ENCODE measurements around the gene LTBP2.

Gene LTBP2

DNA sequence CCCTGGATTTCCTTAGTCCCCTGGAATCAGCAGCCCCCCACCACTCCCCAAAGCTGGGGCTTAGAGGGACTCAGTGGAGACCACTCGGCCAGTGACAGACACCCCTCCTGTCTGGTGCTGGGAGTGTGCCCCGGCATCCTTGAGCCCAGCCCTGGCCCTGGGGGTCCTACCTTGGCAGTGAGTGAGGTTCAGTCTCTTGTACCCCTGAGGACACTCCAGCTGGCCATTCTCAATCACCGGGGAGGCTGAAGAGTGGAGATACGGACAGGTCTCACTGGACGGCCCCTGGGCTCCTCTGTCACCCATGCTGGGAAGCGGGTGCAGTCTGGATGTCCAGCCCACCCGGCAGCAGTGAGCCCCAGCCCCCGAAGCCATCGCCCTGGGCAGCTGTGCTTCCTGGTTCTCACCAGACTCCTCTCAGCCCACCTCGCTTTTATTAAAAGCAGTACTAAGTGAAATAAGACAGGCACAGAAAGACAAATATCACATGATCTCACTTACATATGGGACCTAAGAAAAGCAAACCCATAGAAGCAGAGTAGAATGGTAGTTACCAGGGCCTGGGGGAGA lies 76.2 kb downstream of the LTBP2 start:
- TF ChIP-seq CTCF (conservative IDR thresholded peaks at IDR 0.05; ENCODE audit: low read depth, low read length): no peak
- no peak for DNase-seq (ENCODE audit: low read depth)
- H3K4me3 ChIP-seq (ENCODE audit: low read length): no peak overlapping the region

GRCh38 chr14:74533576-74533975 lies 78.5 kb downstream of the LTBP2 start:
- no peak for TF ChIP-seq CTCF (conservative IDR thresholded peaks at IDR 0.05; ENCODE audit: low read depth, low read length)
- no peak for DNase-seq (ENCODE audit: low read depth)

DNA sequence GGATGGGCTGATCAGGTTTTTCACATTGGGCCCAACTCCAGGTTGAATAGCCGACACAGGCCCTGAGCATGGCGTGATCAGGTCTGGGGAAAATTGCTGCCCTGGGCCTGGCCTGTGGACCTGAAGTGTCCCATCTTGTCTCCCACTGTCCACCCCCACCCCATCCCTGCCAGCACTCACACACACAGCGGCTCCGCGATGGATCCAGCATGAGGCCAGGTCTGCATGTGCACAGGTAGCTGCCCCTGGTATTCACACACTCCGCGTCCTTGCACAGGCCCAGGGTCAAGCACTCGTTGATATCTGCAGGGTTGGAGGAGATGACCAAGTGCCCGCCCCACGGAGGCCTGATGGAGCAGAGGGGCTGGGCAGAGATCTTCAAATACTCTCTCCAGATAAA lies 79.8 kb downstream of the LTBP2 start:
- TF ChIP-seq CTCF (conservative IDR thresholded peaks at IDR 0.05; ENCODE audit: low read depth, low read length): no peak
- DNase-seq (ENCODE audit: low read depth): no peak
- no peak overlapping the region for H3K4me3 ChIP-seq (ENCODE audit: low read length)

More at GRCh38 chr14:74533576-74533975, 78.5 kb downstream of the LTBP2 start:
- no peak overlapping the region for H3K4me3 ChIP-seq (ENCODE audit: low read length)

- TF ChIP-seq CTCF (conservative IDR thresholded peaks at IDR 0.05; ENCODE audit: low read depth, low read length): peak; percentile 12
- no peak for DNase-seq (ENCODE audit: low read depth)
- H3K4me3 ChIP-seq (ENCODE audit: low read length): no peak overlapping the region
Measured at GRCh38 chr14:74531467-74531866, 80.6 kb downstream of the LTBP2 start.

- DNase-seq (ENCODE audit: low read depth): no peak
- TF ChIP-seq CTCF (conservative IDR thresholded peaks at IDR 0.05; ENCODE audit: low read depth, low read length): no peak
- H3K4me3 ChIP-seq (ENCODE audit: low read length): no peak overlapping the region
Measured at GRCh38 chr14:74531006-74531405, 81.0 kb downstream of the LTBP2 start.

DNA sequence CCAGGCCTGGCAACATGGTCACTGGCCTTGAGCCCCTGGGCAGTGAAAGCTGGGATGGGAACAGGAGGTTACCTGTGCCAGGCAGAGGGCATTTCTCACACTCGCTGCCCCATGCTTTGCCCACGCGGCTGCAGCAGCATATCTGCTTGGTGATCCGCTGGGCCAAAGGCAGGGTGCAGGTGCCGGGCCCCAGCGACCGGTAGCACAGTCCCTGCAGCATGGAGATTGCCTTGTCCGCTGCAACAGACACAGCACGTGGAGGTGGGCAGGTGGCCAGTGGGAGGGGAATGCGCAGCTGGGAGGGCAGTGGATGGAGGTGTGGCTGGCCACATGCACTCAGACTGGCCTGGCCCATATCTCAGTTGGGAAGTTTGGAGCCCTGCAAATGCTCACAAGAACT lies 83.2 kb downstream of the LTBP2 start:
- no peak for TF ChIP-seq CTCF (conservative IDR thresholded peaks at IDR 0.05; ENCODE audit: low read depth, low read length)
- DNase-seq (ENCODE audit: low read depth): no peak
- H3K4me3 ChIP-seq (ENCODE audit: low read length): no peak overlapping the region

DNA sequence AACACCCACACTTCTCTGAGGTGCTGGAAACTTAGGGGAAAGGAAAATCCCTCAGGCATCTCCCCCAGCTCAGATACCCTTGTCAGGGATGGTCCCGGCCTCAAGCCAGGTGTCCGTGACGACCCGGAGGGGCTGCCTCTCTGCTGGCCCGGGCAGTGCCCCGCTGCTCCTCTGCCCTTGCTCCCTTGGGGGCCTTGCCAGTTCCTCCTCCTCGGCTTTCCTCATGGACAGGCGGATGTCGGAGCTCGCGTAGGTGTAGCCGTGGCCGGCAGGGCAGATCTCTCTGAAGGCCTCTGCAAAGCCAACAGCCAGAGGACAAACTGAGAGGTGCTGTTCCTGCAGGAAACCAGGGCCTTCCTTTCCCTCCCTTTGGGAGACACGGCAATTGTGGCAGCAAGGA lies 83.6 kb downstream of the LTBP2 start:
- DNase-seq (ENCODE audit: low read depth): no peak
- H3K4me3 ChIP-seq (ENCODE audit: low read length): no peak overlapping the region
- TF ChIP-seq CTCF (conservative IDR thresholded peaks at IDR 0.05; ENCODE audit: low read depth, low read length): no peak
